Measurements from ENCODE around the gene THSD4.

- TF ChIP-seq POLR2A (IDR thresholded peaks at IDR 0.05; ENCODE audit: low read depth, low read length) (no peak), POLR2AphosphoS5 (IDR thresholded peaks at IDR 0.05; ENCODE audit: low read depth, low read length) (no peak)
These were observed 325.3 kb downstream of the THSD4 start for GRCh38 chr15:71440489-71441110.
